Stimulated activated CD4-positive, alpha-beta T cell treated with anti-CD3 and anti-CD28 coated beads, Interleukin-1b, Interleukin-23, amount 100 ng/mL, for 1 hour (primary cell): ENCODE results near the gene GPAT2.
"Not testable (repeated sequence)": the region's sequence is repeated elsewhere in the genome, so short reads cannot be mapped to it uniquely, and the experiment has no call there.

ENCODE experiments used
- DNase-seq, 2 donors: peaks; one replicate each; pipeline ENCODE4 v3.0.0-alpha.2; 2020; ENCODE audit warnings: low read depth in 2 of 2

GPAT2 gene

DNA sequence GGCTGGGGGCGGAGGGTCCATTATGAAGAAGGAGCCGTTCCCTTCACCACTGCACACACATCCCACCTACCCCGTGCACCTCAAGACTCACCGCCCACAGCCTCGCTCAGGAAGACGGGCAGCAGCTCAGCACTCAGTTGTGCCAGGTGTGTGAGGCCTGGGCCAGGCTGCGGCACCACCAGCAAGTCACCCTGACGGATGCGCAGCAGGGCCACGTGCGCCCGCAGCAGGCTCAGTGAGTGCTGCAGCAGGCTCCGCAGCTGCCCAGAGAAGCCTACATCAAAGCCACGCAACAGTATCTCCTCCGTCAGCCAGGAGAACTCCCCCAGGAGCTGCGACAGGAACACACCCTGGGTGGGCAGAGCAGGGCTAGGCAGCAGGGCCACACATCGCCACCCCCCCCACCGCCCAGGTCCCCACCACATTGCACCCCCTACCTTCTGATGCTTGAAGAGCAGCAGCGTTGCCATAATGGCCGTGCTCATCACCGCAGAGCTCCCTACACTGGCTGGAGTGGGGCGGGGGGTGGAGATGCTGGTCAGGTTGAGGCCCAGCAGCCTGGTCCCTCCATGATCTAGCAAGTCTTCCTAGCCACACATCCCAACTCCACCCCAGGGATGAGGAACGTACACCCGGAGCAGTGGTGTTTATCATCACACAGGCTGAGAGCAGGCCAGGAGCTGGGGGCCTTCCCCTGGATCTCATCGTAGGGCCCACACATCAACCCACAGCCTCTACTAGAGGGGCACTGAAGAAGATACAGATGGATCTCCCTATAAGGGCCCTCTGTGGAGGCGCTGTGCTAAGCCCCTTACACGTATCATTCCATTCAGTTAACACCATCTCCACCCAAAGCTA is 10.2 kb downstream of the GPAT2 start:
- no peak for DNase-seq

GRCh38 chr2:96023701-96024100 is 11.0 kb downstream of the GPAT2 start:
- DNase-seq: not testable (repeated sequence)

DNA sequence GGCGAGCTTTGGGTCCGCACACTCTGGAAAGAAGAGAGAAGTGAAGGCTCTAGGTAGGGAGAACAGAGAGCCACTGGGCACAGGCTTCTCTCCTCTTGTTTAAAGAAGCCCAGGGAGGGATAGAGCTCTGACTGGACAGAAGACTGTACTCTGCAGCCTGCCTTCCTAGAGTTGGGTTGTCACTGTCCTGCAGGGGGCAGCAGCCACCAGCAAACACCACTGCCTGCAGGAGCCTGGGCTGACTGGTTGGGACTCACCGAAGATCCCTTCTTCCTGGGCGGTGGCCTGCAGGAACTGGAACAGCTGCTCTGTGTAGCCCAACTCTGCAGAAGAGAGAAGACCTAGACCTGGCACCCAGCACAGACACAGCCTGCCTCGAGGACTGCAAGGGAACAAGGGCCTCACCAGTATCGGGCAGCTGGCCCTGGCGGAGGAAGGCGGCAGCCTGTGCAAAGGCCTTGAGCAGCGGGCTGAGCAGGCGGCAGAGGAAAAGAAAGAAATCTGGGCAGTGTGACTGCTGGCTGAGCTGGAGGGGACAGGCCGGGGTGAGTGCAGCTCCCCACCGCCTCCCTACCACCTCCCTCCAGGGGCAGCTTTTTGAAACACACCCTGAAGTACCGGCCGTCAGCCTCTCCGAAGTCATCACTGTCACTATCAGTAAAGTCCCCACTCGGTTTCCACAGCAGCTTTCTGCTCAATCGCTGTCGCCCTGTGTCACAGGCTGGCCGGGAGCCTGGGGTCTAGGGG is 11.8 kb downstream of the GPAT2 start:
- peak; percentile 23 to 49 for DNase-seq

GRCh38 chr2:96022126-96022525 is 12.6 kb downstream of the GPAT2 start:
- DNase-seq: not testable (repeated sequence)

GRCh38 chr2:96021142-96021541 is 13.6 kb downstream of the GPAT2 start:
- not testable (repeated sequence) for DNase-seq

- not testable (repeated sequence) for DNase-seq
Observed at GRCh38 chr2:96019909-96020590, 14.7 kb downstream of the GPAT2 start.

DNA sequence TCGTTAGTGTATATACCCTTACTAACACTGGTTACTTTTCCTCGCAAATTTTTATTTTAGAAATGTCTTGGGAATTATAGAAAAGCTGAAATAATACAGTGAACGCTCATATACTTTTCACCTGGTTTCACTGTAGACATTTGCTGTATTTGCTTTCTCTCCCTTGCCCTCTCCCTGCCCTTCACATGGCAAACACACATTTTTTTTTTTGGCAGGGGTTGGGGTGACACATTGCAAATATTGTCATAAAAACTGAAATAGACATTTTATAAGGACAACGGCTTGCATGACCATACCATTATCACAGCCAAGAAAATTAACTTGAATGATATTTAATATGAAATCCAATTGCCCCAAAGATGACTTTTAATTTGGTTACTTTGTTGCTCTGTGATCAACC is 18.4 kb downstream of the GPAT2 start:
- not testable (repeated sequence) for DNase-seq

GRCh38 chr2:96012792-96013264 is 21.9 kb downstream of the GPAT2 start:
- DNase-seq: not testable (repeated sequence)

GRCh38 chr2:96012086-96012791 is 22.5 kb downstream of the GPAT2 start:
- DNase-seq: not testable (repeated sequence)

- DNase-seq: not testable (repeated sequence)
Observed at GRCh38 chr2:96011129-96011455, 23.6 kb downstream of the GPAT2 start.

- peak; percentile 86 to 96 for DNase-seq
Observed at GRCh38 chr2:96010320-96011128, 24.2 kb downstream of the GPAT2 start.

DNA sequence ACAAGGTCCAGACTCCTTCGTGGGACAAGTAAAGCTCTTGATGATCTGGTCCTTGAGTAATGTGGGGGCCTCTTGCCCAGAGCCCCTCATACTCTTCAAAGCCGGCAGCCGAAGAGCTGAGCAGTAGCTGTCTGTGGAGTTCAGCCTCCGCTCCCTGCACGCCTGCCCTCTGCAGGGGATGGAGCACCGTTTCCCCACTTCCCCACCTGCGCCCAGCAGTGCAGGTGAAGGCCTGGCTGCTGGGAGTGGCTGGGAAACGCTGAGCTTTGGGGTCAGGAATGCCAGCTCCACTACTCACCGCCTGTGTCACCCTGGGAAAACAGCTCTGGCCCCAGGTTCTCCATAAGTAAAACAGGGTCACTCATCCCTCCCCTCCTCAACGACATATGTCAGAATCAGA is 24.9 kb downstream of the GPAT2 start:
- DNase-seq: not testable (repeated sequence)

DNA sequence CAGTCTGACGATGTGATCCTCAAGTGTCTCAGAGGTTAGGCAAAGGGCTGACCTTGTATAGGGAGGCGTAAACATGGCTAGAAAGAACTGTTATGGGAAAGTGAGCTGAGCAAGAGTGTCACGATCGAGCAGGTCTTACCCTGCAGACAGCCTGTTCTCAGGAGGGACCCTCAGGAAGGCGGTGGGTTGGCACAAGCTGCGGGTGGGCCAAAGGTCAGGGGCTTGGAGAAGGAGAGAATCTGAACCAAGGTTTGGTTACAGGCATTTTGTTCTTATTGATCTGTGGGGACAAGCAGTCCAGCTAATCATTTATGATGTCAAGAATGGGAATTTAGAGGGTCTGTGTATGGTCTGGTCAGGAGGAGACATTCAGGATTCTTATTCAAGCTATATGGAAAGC is 26.7 kb downstream of the GPAT2 start:
- not testable (repeated sequence) for DNase-seq

- not testable (repeated sequence) for DNase-seq
Observed at GRCh38 chr2:96006248-96006647, 28.5 kb downstream of the GPAT2 start.

DNA sequence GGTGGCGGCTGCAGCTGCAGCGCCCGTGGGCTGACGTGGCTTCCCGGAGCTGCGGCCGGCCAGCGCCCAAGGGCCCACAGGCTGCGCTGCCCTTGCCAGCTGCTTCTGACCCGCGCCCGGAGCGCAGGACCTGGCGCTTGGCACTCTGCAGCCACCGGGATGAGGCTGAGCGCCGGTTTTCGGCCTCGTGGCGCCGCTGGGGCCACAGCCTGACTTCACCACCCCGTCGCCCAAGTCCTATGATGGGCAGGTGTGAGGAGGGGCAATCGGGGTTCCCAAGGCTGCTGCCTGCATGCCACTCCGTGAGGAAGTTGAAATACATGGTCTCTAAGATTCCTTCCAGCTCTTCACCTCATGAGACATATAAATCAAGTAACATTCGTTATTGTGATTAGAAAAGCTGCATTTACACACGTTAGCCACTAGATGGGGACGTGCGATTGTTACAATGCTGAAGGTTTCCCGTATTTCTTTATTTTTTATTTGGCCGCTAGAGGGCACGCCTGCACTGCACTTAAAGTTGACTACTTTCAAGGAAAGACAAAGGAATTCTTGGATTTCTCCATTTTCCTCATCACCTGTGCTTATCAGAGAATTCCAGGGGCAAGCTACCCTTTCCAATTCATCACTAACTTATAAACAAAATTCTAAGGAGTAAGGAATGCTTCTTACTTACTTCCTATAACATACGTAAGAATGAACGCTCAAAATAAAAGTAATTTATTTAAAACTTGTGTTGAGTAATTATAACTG is 42.0 kb downstream of the GPAT2 start:
- DNase-seq: not testable (repeated sequence)

- DNase-seq: not testable (repeated sequence)
Observed at GRCh38 chr2:95992102-95992501, 42.6 kb downstream of the GPAT2 start.

DNA sequence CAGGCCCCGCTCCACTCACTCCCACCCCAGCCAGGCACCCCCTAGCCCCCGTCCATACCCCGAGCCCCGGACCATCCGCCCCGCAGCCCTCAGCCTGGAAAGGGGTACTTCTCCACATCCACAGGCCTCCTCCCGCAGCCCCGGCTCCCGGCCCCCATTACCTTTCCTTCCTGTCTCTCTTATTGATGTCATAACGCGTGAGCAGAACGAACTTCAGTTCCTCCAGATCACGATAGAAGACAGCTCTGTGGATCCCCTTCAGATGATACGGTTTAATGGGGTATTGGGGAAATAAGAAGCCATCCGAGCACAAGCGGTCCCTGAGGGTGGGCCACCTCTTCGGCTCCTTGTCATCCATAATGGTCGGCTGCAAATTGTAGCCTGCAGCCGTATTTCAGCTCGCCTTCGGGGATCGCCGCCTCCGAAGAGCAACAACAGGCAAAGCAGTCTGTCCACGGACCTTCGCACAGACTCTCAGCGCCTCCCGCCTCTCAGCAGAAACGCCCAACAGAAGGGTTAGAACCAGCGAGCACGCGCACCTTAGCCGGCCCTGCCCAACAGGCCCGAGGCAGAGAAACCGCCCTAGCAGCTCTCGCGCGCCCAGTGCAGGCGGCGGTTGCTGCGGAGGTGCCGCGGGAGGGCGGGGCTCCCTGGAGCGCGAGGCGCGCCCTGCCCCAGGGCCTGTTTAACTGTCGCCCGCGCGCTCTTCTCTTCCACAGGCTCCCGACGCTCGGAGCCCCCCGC is 43.2 kb downstream of the GPAT2 start, which contains the start of gene ANKRD36C:
Gene ANKRD36C (minus strand): TSS at position 474 of the 744 bp plus-strand sequence. CDS start 116 bp downstream, at position 358.
- not testable (repeated sequence) for DNase-seq

- DNase-seq: not testable (repeated sequence)
Observed at GRCh38 chr2:95990884-95991283, 43.8 kb downstream of the GPAT2 start.
